HG03097 (cell line): ENCODE measurements around the gene CISD3.

ENCODE experiments used
- ATAC-seq: cut with Tn5 transposase; IDR thresholded peaks from one replicate; pipeline ENCODE4 v1.9.1; 2021; ENCODE audit not compliant: unreplicated experiment, low FRiP score

Gene CISD3

GRCh38 chr17:38761612-38762011, 31.5 kb downstream of the CISD3 start:
- no peak for ATAC-seq

DNA sequence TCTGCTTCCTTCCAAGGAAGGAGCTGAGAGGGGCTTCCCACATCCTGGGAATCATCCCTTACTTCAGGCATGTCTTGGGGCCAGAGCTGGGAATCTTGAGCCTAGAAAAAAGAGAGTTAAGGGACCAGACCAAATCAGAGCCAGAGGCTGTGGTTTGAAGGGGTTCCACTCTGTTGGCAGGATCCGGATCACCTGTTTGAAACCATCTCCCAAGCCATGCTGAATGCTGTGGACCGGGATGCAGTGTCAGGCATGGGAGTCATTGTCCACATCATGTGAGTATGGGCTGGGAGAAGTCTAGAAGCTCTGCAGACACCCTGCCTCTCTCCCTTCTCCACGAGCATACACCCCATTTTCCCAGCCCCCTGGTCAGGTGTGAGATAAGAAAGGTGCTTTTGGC, 32.1 kb downstream of the CISD3 start:
- ATAC-seq: no peak

- no peak for ATAC-seq
Measured at GRCh38 chr17:38766341-38766740, 36.2 kb downstream of the CISD3 start.

DNA sequence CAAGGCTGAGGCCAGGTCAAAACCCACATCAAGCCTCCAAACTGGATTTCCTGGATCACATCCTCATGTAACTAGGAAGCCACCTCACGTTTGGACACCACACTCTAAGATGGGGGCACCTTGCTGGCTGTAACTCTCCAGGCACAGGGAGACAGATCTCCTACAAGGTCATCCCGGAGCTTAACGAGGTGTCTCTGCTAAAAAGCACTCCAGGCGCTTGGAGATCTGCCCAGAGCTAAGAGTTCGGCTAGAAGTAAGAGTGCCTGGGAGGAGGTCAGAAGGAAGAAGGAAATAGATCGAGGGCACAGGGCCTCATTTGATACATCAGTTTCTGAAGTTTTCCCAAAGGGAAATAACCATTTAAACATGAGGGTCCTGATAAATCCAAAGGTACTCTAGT, 38.3 kb downstream of the CISD3 start:
- ATAC-seq: no peak

DNA sequence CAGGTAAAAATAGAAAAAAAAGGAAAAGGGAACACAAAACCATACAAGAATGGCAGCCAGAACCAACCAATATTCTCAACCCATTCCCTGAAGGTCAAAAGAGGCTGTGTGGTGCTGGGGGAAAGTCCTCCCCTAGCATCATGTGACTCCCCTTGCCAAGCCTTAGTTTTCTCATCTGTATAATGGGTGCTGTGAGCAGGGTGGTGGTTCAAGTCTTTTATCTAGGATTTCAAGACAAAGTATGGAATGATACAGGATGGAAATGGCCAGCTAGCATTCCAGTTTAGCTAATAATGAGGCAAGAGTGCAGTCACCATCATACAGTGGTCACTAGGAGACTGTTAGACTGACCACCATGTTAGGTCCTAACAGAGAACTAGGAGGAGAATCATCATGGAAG, 43.1 kb downstream of the CISD3 start:
- ATAC-seq: no peak

DNA sequence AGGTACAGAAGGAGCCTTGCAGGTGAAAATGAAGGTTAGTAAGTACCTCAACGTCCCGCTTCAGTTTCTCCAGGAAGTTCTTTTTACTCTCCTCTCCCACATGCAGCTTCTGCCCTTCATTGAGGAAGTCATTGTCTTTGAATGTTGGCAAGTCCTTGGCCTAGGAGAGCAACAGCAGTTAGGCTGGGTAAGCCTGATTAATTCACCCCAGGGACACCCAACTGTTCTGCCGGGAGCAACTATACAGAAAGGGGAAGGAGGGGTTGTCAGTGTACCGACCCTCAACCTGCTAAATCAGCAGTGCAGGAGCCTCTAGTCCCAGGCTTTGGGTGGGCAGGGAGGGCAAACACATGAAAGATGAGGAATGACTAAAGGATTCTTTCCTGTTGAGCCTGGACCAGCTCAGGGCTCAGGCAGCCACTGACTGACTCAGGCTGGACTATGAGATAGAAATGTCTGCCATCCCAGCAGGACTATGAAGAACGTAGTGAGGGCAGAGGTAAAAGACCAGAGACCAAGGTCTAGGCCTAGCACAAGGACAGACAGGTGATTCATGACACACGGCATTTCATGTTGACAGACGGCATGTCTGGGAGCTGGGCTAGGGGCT, 47.6 kb downstream of the CISD3 start:
- ATAC-seq: no peak

GRCh38 chr17:38779965-38780752, 50.0 kb downstream of the CISD3 start:
- ATAC-seq: no peak

GRCh38 chr17:38783227-38783626, 53.1 kb downstream of the CISD3 start:
- no peak for ATAC-seq
